Activated CD4-positive, alpha-beta T cell treated with anti-CD3 and anti-CD28 coated beads, Interleukin-2, amount 10 ng/mL, durations not matched to agents 24 days and 14 days (primary cell): ENCODE measurements around the gene TMEM129. TPM values are rescaled to one million over a fixed set of nuclear protein-coding genes. Genes with fewer than 3 reads are reported as not detected.

Experiments used
- DNase-seq: peaks from one replicate; pipeline ENCODE4 v3.0.0; 2022
- H3K27ac Mint-ChIP-seq: one replicate; pipeline ENCODE4 v1.8.0; 2022; ENCODE audit warnings: mild to moderate bottlenecking, mixed read lengths
- H3K27me3 Mint-ChIP-seq: one replicate; pipeline ENCODE4 v1.8.0; 2022; ENCODE audit warnings: mixed read lengths
- H3K36me3 Mint-ChIP-seq: one replicate; pipeline ENCODE4 v1.8.0; 2022; ENCODE audit warnings: low read depth, mild to moderate bottlenecking, mixed read lengths
- H3K4me1 Mint-ChIP-seq: one replicate; pipeline ENCODE4 v1.8.0; 2021; ENCODE audit warnings: mixed read lengths
- H3K4me3 Mint-ChIP-seq: one replicate; pipeline ENCODE4 v1.8.0; 2022; ENCODE audit warnings: mild to moderate bottlenecking, moderate library complexity, mixed read lengths
- H3K9me3 Mint-ChIP-seq: one replicate; pipeline ENCODE4 v1.8.0; 2021; ENCODE audit warnings: mixed read lengths
- intact Hi-C: fragments of 100-400 bp; cut with micrococcal nuclease; formaldehyde crosslinking; loops from one replicate; pipeline ENCODE4 v1.15.1; 2023
- total RNA-seq: library from RNA; stranded (reverse); gene quantifications from 2 replicates; pipeline ENCODE4 v1.2.3, GENCODE V29; 2022

Gene TMEM129
- total RNA-seq, 1 donor from 2014 or later = 27.8 TPM

GRCh38 chr4:1753294-1753696 is 32.2 kb upstream of the TMEM129 start:
- Mint-ChIP-seq H3K27ac (peak overlapping the region; percentile 67), H3K9me3 (no peaks in the 10 kb centered on the region), H3K36me3 (no peaks in the 10 kb centered on the region), H3K4me3 (peak overlapping the region; percentile 21), H3K4me1 (peaks cover 3% of the 10 kb centered on the region), H3K27me3 (no peaks in the 10 kb centered on the region)
- DNase-seq = no peak
- intact Hi-C loops = loop anchor here (5.0 kb wide), 1 partner anchor 39 kb away; the partner anchor contains the start of gene FGFR3

GRCh38 chr4:1752284-1753041 is 31.3 kb upstream of the TMEM129 start:
- no peaks in the 10 kb centered on the region for H3K9me3 Mint-ChIP-seq
- H3K4me3 Mint-ChIP-seq = peak overlapping the region; percentile 21
- peak; percentile 86 for DNase-seq
- H3K27me3 Mint-ChIP-seq = no peaks in the 10 kb centered on the region
- peak overlapping the region; percentile 67 for H3K27ac Mint-ChIP-seq
- no peaks in the 10 kb centered on the region for H3K36me3 Mint-ChIP-seq
- intact Hi-C loops = loop anchor here (5.0 kb wide), 1 partner anchor 40 kb away; the partner anchor contains the start of gene FGFR3
- peaks cover 3% of the 10 kb centered on the region for H3K4me1 Mint-ChIP-seq

DNA sequence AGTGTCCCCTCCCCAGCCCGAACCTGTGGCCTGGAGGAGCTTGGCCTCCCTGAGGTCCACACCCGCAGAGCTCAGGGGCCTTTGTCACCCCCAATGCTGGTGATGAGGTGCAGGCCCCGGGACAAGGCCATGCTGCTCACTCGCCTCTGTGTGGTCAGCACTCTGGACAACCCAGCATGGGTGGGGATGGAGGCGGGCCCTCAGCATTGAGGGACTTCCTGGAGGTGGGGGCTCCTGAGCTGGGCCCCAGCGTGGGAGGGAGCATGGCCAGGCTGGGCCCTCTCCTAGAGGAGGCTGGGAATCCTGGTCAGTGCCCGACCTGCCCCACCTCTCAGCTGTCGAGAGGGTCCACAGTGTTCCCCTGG is 30.8 kb upstream of the TMEM129 start:
- Mint-ChIP-seq H3K4me1 (peaks cover 3% of the 10 kb centered on the region), H3K9me3 (no peaks in the 10 kb centered on the region)
- intact Hi-C loops = loop anchor here (5.0 kb wide), 1 partner anchor 40 kb away; the partner anchor contains the start of gene FGFR3

GRCh38 chr4:1751155-1751918 is 30.2 kb upstream of the TMEM129 start:
- no peak for DNase-seq
- intact Hi-C loops = loop anchor here (5.0 kb wide), 1 partner anchor 41 kb away; the partner anchor contains the start of gene FGFR3
- no peak overlapping the region for H3K4me3 Mint-ChIP-seq
- H3K36me3 Mint-ChIP-seq = no peaks in the 10 kb centered on the region
- no peaks in the 10 kb centered on the region for H3K27me3 Mint-ChIP-seq
- peaks cover 3% of the 10 kb centered on the region for H3K4me1 Mint-ChIP-seq
- no peak overlapping the region for H3K27ac Mint-ChIP-seq
- no peaks in the 10 kb centered on the region for H3K9me3 Mint-ChIP-seq

More for the DNA sequence above, 30.8 kb upstream of the TMEM129 start:
- Mint-ChIP-seq H3K27ac (no peak overlapping the region), H3K27me3 (no peaks in the 10 kb centered on the region), H3K4me3 (no peak overlapping the region), H3K36me3 (no peaks in the 10 kb centered on the region)
- DNase-seq = no peak

DNA sequence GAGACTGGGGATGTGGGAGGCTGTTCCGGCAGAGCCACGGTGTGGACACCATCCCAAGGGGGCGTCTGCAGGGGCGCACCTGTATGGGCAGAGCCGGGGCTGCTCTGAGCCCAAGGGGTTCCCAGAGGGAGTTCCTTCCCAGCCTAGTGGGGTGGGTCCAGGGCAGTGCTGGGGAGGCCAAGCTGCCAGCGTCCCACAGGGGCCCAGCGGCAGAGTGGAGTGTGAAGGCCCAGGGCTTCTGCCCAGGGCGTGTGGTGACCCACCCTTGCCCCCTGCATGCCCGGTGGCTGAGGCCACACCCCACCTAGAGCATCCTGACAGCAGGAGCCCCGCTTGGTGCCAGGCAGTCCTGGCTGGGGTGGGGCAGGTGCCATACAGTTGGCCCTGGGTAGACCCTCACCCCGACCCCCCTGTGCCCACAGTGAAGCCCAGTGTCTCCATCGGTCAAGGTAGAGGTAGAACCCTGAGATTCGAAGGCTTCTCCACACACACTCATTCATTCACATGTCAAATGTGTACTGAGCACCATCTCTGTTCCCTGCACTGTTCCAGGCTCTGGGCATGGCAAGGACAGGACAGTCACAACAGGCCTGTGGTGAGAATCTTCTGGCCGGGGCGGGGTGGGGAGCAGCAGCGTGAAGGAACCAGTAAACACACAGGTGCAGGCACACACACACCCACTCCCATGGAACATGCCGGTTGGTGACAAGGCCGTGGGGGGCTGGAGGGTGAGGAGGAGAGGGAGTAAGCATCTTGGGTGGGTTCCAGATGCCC is 29.4 kb upstream of the TMEM129 start:
- no peaks in the 10 kb centered on the region for H3K9me3 Mint-ChIP-seq
- no peak overlapping the region for H3K4me3 Mint-ChIP-seq
- no peaks in the 10 kb centered on the region for H3K27me3 Mint-ChIP-seq
- peak overlapping the region; percentile 22 for H3K27ac Mint-ChIP-seq
- H3K4me1 Mint-ChIP-seq = peaks cover 3% of the 10 kb centered on the region
- H3K36me3 Mint-ChIP-seq = no peaks in the 10 kb centered on the region
- no peak for DNase-seq
- intact Hi-C loops = loop anchor here (5.0 kb wide), 1 partner anchor 42 kb away; the partner anchor contains the start of gene FGFR3

- Mint-ChIP-seq H3K4me1 (peaks cover 3% of the 10 kb centered on the region), H3K9me3 (no peaks in the 10 kb centered on the region), H3K4me3 (no peak overlapping the region), H3K27ac (no peak overlapping the region), H3K36me3 (peaks cover 6% of the 10 kb centered on the region), H3K27me3 (no peaks in the 10 kb centered on the region)
- DNase-seq = no peak
- intact Hi-C loops = loop anchor here (2.0 to 5.0 kb wide), 4 partner anchors 42 to 437 kb away; partner anchors contain the start of gene FGFR3
Observed at GRCh38 chr4:1749826-1750225, 28.7 kb upstream of the TMEM129 start.

DNA sequence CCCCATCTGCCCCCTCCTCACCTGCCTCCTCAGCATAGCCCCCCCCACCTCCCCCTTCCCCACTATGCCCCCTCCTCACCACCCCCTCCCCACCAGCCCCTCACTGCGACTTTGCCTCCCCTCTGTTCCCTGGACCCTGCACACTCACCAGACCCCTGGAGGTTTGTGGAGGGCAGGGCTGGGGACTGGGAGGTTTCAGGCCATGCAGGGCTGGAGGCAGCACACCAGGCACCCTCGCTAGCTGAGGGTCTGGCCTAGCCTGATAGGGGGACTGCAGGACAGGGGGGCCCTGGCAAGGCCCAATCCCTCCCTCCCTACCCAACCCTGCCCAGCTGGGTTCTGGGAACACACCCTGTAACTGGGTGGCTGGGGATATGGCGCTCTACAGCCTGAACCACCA is 28.2 kb upstream of the TMEM129 start:
- DNase-seq = no peak
- Mint-ChIP-seq H3K4me3 (no peak overlapping the region), H3K9me3 (no peaks in the 10 kb centered on the region), H3K27ac (no peak overlapping the region), H3K27me3 (no peaks in the 10 kb centered on the region), H3K36me3 (peaks cover 6% of the 10 kb centered on the region), H3K4me1 (peaks cover 3% of the 10 kb centered on the region)
- intact Hi-C loops = loop anchor here (2.0 to 5.0 kb wide), 3 partner anchors 148 to 437 kb away; no protein-coding TSS in a partner anchor

DNA sequence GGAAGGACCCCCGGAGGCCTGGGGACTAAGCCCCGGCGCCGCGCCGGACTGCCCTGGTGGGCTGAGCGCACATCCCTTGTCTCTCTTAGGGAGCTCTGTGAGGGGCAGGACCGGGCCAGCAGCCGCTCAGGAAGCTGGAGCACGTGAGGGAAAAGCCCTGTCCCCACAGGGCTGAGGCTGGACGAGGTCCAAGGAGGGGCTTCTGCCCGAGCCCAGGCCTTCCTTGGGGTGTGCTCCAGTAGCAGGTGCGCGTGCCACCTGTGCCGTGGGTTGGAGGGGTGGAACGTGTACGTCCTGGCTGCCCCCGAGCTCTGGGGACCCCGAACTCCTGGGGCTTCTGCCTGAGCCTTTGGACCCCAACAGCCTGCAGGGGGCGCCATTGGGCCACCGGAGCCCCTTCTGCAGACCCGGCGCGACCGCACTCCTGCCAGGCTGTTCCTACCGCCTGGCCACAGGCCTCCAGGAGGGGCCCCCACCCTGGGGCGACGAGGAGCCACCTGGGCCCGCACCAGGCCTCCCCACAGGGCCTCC is 27.4 kb upstream of the TMEM129 start:
- Mint-ChIP-seq H3K36me3 (peaks cover 10% of the 10 kb centered on the region), H3K4me1 (peaks cover 3% of the 10 kb centered on the region), H3K9me3 (no peaks in the 10 kb centered on the region), H3K4me3 (no peak overlapping the region), H3K27me3 (no peaks in the 10 kb centered on the region), H3K27ac (no peak overlapping the region)
- intact Hi-C loops = loop anchor here (1.0 to 5.0 kb wide), 4 partner anchors 62 to 438 kb away; no protein-coding TSS in a partner anchor
- DNase-seq = peak; percentile 95

- H3K4me1 Mint-ChIP-seq = peaks cover 3% of the 10 kb centered on the region
- intact Hi-C loops = loop anchor here (5.0 kb wide), 2 partner anchors 150 to 165 kb away; no protein-coding TSS in a partner anchor
- no peak for DNase-seq
- no peaks in the 10 kb centered on the region for H3K27me3 Mint-ChIP-seq
- H3K9me3 Mint-ChIP-seq = no peaks in the 10 kb centered on the region
- H3K36me3 Mint-ChIP-seq = peaks cover 12% of the 10 kb centered on the region
- no peak overlapping the region for H3K4me3 Mint-ChIP-seq
- no peak overlapping the region for H3K27ac Mint-ChIP-seq
Observed at GRCh38 chr4:1747603-1747967, 26.5 kb upstream of the TMEM129 start.

DNA sequence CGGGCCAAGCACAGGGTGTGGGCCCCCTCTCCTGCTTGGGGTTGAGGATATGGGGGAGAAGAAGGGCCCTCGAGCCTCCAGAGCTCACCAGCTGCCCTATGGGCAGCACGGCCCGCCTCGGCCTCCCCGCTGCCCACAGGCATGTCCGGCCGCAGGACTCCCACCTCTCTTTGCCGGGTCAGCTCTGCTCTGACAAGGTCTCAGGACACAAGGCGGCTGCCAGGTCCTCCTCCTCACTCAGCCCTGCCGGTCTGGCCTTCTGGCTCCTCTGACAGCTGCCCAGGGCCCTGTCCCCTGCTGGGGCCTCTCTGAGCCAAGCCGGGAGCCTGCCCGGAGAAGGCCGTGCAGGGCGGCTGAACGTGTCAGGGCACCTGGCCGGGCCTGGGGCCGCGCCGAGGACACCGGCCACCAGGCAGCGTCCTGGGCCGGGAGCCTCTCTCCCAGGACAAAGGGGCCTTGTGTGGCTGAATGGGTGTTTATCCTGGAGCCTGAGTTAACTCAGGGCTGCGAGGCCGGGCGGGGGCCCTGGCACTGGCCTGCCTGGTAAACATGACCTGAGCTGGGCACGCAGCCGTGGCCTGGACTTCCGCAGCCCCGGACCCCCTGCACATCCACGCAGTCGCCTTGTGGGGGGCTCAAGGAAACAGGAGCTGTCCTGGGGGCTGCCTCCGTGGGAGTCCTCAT is 25.9 kb upstream of the TMEM129 start:
- intact Hi-C loops = loop anchor here (5.0 kb wide), 2 partner anchors 150 to 165 kb away; no protein-coding TSS in a partner anchor
- Mint-ChIP-seq H3K27me3 (no peaks in the 10 kb centered on the region), H3K27ac (no peak overlapping the region), H3K4me3 (no peak overlapping the region), H3K9me3 (no peaks in the 10 kb centered on the region), H3K4me1 (no peaks in the 10 kb centered on the region), H3K36me3 (peaks cover 16% of the 10 kb centered on the region)
- no peak for DNase-seq

GRCh38 chr4:1746265-1746691 is 25.2 kb upstream of the TMEM129 start:
- Mint-ChIP-seq H3K4me1 (no peaks in the 10 kb centered on the region), H3K9me3 (no peaks in the 10 kb centered on the region)
- intact Hi-C loops = loop anchor here (5.0 kb wide), 2 partner anchors 151 to 166 kb away; no protein-coding TSS in a partner anchor

GRCh38 chr4:1745697-1746096 is 24.6 kb upstream of the TMEM129 start:
- Mint-ChIP-seq H3K27me3 (no peaks in the 10 kb centered on the region), H3K9me3 (no peaks in the 10 kb centered on the region), H3K4me1 (no peaks in the 10 kb centered on the region), H3K4me3 (no peak overlapping the region), H3K27ac (no peak overlapping the region), H3K36me3 (peaks cover 25% of the 10 kb centered on the region)
- DNase-seq = no peak
- intact Hi-C loops = loop anchor here (5.0 kb wide), 2 partner anchors 152 to 167 kb away; no protein-coding TSS in a partner anchor

More at GRCh38 chr4:1746265-1746691, 25.2 kb upstream of the TMEM129 start:
- Mint-ChIP-seq H3K27me3 (no peaks in the 10 kb centered on the region), H3K36me3 (peaks cover 21% of the 10 kb centered on the region), H3K4me3 (no peak overlapping the region), H3K27ac (no peak overlapping the region)
- peak; percentile 94 for DNase-seq
